Dendritic cell treated with granulocyte-macrophage colony-stimulating factor and Interleukin-4, amounts not matched to agents 40 ng/mL and 50 ng/mL, for 4 days (primary cell): ENCODE measurements around the gene NKPD1.

ENCODE experiments used
- H3K27ac Mint-ChIP-seq: one replicate; pipeline ENCODE4 v1.8.0; 2022; ENCODE audit warnings: mild to moderate bottlenecking, mixed read lengths
- H3K27me3 Mint-ChIP-seq: one replicate; pipeline ENCODE4 v1.8.0; 2022; ENCODE audit warnings: mild to moderate bottlenecking, mixed read lengths
- H3K36me3 Mint-ChIP-seq: one replicate; pipeline ENCODE4 v1.8.0; 2022; ENCODE audit warnings: low read depth, mixed read lengths
- H3K4me1 Mint-ChIP-seq: one replicate; pipeline ENCODE4 v1.8.0; 2022; ENCODE audit warnings: low read depth, mixed read lengths
- H3K4me3 Mint-ChIP-seq: one replicate; pipeline ENCODE4 v1.8.0; 2022; ENCODE audit warnings: mild to moderate bottlenecking, moderate library complexity, mixed read lengths
- H3K9me3 Mint-ChIP-seq: one replicate; pipeline ENCODE4 v1.8.0; 2022; ENCODE audit warnings: mixed read lengths
- intact Hi-C: fragments of 100-400 bp; cut with micrococcal nuclease; formaldehyde crosslinking; loops from one replicate; pipeline ENCODE4 v1.15.0; 2022

NKPD1 gene

GRCh38 chr19:45168767-45169351, 8.1 kb upstream of the NKPD1 start:
- intact Hi-C loops, result no loop called here
- Mint-ChIP-seq H3K27ac (no peak overlapping the region), H3K9me3 (no peaks in the 10 kb centered on the region), H3K27me3 (peaks cover 7% of the 10 kb centered on the region), H3K4me3 (no peak overlapping the region), H3K36me3 (peaks cover 8% of the 10 kb centered on the region), H3K4me1 (peaks cover 32% of the 10 kb centered on the region)

GRCh38 chr19:45166723-45167252, 6.0 kb upstream of the NKPD1 start:
- Mint-ChIP-seq H3K36me3 (peaks cover 8% of the 10 kb centered on the region), H3K27me3 (peaks cover 18% of the 10 kb centered on the region), H3K27ac (no peak overlapping the region), H3K9me3 (no peaks in the 10 kb centered on the region), H3K4me3 (no peak overlapping the region), H3K4me1 (peaks cover 23% of the 10 kb centered on the region)
- intact Hi-C loops, result no loop called here

DNA sequence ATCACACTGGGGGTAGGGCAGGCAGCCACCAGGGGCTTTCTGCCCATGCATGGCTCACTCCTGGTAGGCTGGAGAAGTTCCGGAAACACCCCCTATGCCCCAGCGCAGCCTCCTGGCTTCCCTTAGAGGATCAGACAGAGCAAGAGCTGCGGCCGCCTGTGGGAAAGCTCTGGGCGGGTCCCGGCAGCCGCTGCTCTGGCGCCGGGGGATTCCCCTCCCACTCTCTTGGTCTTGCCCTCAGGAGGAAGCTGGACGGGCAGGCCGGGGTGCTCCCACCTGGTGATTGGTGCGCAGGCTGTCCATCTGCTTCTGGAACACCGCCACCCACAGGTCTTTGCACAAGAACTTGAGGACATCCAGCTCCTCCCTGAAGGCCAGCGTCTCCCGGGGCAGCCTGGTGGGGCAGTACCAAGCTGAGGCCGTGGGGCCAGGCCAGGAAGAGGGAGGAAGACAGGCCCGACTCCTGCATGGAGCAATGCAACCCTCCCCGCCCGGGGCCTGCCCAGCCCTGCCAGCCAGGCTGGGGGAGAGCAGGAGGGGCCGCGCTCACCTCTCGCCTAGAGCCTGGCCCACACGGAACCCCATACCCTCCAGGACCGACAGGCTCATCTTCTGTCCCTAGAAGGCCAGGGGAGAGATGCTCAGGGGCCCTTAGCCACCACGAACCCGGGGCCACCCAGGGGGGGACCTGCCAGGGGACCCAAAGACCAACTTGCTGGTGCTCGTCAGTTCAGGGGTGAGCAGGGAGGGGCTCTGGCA, 4.0 kb upstream of the NKPD1 start:
- no peaks in the 10 kb centered on the region for H3K9me3 Mint-ChIP-seq
- intact Hi-C loops, result no loop called here
- no peak overlapping the region for H3K4me3 Mint-ChIP-seq
- peaks cover 35% of the 10 kb centered on the region for H3K27me3 Mint-ChIP-seq
- H3K36me3 Mint-ChIP-seq, result peaks cover 8% of the 10 kb centered on the region
- peaks cover 16% of the 10 kb centered on the region for H3K4me1 Mint-ChIP-seq
- H3K27ac Mint-ChIP-seq, result no peak overlapping the region

GRCh38 chr19:45163751-45164460, 3.1 kb upstream of the NKPD1 start:
- H3K27me3 Mint-ChIP-seq, result peaks cover 43% of the 10 kb centered on the region
- intact Hi-C loops, result no loop called here
- H3K9me3 Mint-ChIP-seq, result no peaks in the 10 kb centered on the region
- H3K27ac Mint-ChIP-seq, result no peak overlapping the region
- H3K4me1 Mint-ChIP-seq, result peaks cover 16% of the 10 kb centered on the region
- no peak overlapping the region for H3K4me3 Mint-ChIP-seq
- peaks cover 4% of the 10 kb centered on the region for H3K36me3 Mint-ChIP-seq

- Mint-ChIP-seq H3K27ac (no peak overlapping the region), H3K9me3 (no peaks in the 10 kb centered on the region), H3K36me3 (no peaks in the 10 kb centered on the region)
Measured at GRCh38 chr19:45163156-45163555, 2.4 kb upstream of the NKPD1 start.

DNA sequence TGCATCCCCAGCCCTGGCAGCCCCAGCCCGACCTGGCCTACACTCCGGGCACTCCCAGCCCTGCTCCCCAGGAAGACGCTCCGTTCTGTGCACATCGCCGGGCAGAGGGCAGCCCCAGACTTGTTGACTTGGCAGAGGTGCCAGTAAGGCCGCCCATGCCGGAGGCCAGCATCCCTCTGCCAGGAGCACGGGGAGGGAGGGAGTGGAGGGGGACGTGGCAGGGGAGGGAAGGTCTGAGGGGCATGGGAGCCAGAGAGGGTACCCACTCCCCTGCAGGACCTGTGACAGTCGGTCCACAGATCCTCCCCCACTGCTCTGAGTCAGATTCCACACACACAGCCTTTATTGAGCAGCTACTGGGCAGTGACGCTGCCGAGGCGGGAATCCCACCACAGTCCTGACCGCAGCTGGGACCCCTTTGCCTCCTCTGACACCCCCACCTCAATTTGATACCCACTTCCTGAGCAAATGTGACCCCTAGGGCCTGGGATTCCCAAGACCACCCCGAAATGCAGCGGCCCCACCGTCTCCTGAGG, 1.9 kb upstream of the NKPD1 start:
- H3K4me1 Mint-ChIP-seq, result peaks cover 16% of the 10 kb centered on the region
- no peaks in the 10 kb centered on the region for H3K9me3 Mint-ChIP-seq
- H3K36me3 Mint-ChIP-seq, result no peaks in the 10 kb centered on the region
- H3K27me3 Mint-ChIP-seq, result peaks cover 54% of the 10 kb centered on the region
- no peak overlapping the region for H3K27ac Mint-ChIP-seq
- no peak overlapping the region for H3K4me3 Mint-ChIP-seq
- intact Hi-C loops, result no loop called here

More at GRCh38 chr19:45163156-45163555, 2.4 kb upstream of the NKPD1 start:
- intact Hi-C loops, result no loop called here
- Mint-ChIP-seq H3K27me3 (peaks cover 51% of the 10 kb centered on the region), H3K4me3 (no peak overlapping the region), H3K4me1 (peaks cover 16% of the 10 kb centered on the region)

DNA sequence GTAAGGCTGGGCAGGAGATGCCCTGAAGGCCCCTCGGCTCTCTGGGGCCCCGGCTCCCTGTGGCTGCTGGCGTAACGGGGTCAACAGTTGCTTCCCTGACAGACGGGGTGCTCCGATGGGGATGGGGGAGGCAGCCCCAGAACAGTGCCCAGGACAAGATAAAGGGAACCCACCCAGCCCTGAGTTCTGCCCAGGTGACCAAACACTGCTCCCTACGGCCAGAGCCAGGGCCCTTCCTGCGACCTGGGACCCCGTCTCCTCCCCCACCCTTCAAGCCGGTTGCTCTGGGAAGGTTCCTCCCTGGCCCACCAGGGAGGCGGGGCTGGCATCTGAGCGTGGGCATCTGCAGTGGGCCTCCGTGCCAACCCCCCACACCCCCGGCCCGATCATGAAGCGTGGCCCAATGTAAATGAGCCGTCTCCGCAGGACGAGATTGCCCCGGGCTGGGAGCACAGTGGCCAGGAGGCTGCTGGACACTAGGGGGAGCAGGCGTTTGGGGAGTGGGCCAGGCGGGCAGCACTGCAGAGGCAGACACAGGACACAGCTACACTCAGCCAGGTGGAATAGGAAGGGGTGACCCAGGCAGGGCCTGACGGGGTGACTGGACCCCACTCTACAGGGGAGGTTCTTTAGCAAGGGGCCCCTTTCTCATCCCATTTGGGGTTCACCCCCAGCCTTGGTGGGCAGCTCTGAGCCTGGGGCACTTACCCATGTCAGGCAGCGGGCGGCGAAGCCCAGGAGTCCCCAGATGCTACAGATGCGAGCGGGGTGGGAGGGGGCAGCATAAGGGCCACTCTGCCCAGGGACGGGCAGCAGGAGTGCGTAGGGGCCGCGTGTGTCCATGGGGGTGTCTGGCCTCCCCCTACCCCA, 1.2 kb upstream of the NKPD1 start:
- Mint-ChIP-seq H3K4me1 (peaks cover 16% of the 10 kb centered on the region), H3K27ac (no peak overlapping the region), H3K36me3 (no peaks in the 10 kb centered on the region), H3K27me3 (peaks cover 58% of the 10 kb centered on the region), H3K9me3 (no peaks in the 10 kb centered on the region), H3K4me3 (no peak overlapping the region)
- intact Hi-C loops, result no loop called here

- no peak overlapping the region for H3K27ac Mint-ChIP-seq
- intact Hi-C loops, result no loop called here
- no peaks in the 10 kb centered on the region for H3K9me3 Mint-ChIP-seq
- H3K27me3 Mint-ChIP-seq, result peaks cover 73% of the 10 kb centered on the region
- H3K4me3 Mint-ChIP-seq, result no peak overlapping the region
- H3K4me1 Mint-ChIP-seq, result peaks cover 16% of the 10 kb centered on the region
- no peaks in the 10 kb centered on the region for H3K36me3 Mint-ChIP-seq
Measured at GRCh38 chr19:45159971-45160324, 834 bp downstream of the NKPD1 start.

- Mint-ChIP-seq H3K4me1 (peaks cover 12% of the 10 kb centered on the region), H3K36me3 (no peaks in the 10 kb centered on the region), H3K27me3 (peaks cover 78% of the 10 kb centered on the region), H3K9me3 (no peaks in the 10 kb centered on the region), H3K4me3 (no peak overlapping the region), H3K27ac (no peak overlapping the region)
- intact Hi-C loops, result no loop called here
Measured at GRCh38 chr19:45159210-45159970, 1.4 kb downstream of the NKPD1 start.

- no peak overlapping the region for H3K27ac Mint-ChIP-seq
- no peaks in the 10 kb centered on the region for H3K36me3 Mint-ChIP-seq
- no peak overlapping the region for H3K4me3 Mint-ChIP-seq
- H3K27me3 Mint-ChIP-seq, result peaks cover 79% of the 10 kb centered on the region
- intact Hi-C loops, result no loop called here
- peaks cover 12% of the 10 kb centered on the region for H3K4me1 Mint-ChIP-seq
- H3K9me3 Mint-ChIP-seq, result no peaks in the 10 kb centered on the region
Measured at GRCh38 chr19:45158503-45159209, 2.1 kb downstream of the NKPD1 start.

DNA sequence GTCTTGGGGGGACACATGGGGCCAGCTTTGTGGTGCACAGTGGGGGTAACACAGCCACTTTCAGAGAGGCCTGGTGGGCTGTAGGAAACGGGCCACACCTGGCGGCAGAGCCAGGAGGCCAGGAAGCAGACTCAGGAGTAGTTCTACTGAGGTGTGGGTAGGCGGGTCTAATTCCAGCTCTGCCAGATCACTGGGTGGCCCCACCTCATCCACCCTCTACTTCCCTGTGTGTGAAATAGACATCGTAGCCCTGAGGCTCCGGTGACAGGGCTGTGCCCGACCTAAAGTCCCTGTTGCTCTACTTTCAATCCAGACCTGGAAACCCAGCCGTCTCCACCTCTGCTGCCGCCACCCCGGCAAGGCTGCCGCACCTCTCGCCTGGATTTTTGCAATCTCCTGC, 4.0 kb downstream of the NKPD1 start:
- H3K27me3 Mint-ChIP-seq, result peaks cover 88% of the 10 kb centered on the region
- intact Hi-C loops, result no loop called here
- peaks cover 28% of the 10 kb centered on the region for H3K4me1 Mint-ChIP-seq
- no peaks in the 10 kb centered on the region for H3K36me3 Mint-ChIP-seq
- H3K9me3 Mint-ChIP-seq, result no peaks in the 10 kb centered on the region
- H3K4me3 Mint-ChIP-seq, result no peak overlapping the region
- no peak overlapping the region for H3K27ac Mint-ChIP-seq

- Mint-ChIP-seq H3K27me3 (peaks cover 88% of the 10 kb centered on the region), H3K27ac (no peak overlapping the region), H3K4me3 (no peak overlapping the region), H3K36me3 (no peaks in the 10 kb centered on the region), H3K9me3 (no peaks in the 10 kb centered on the region), H3K4me1 (peaks cover 34% of the 10 kb centered on the region)
- intact Hi-C loops, result no loop called here
Measured at GRCh38 chr19:45156011-45156630, 4.7 kb downstream of the NKPD1 start.
